ENCODE results near the gene PMVK. TPM values are rescaled to one million over a fixed set of nuclear protein-coding genes. Genes with fewer than 3 reads are reported as not detected.

Gene PMVK
- total and polyA plus RNA-seq, 10 of the 15 experiments (the other 5 are each of a cell fraction or from before 2014, with no cell fraction given): 6.0 to 121 (median 49.4) TPM

DNA sequence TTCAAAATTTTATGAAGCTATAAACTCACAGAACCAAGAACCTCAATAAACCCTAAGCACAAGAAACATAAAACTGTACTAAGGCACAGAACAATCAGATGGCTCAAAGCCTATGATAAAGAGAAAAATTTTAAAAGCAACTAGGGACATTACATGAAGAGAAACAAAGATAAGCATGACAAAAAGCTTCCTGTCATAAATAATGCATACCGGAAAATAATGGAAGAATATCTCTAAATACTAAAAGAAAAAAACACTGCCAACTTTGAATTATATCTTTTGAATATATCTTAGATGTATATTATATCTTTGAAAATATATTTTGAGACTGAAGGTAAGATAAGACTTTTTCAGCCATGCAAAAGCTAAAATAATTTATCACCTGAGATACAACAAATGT lies 45.1 kb downstream of the PMVK start:
- TF ChIP-seq FOXK2 (IDR thresholded peaks at IDR 0.05) (no peak), MTA3 (IDR thresholded peaks at IDR 0.05; ENCODE audit: borderline replicate concordance, low read length) (no peak), NFXL1 (IDR thresholded peaks at IDR 0.05; ENCODE audit: borderline replicate concordance) (no peak), MXI1 (IDR thresholded peaks at IDR 0.05; ENCODE audit: low read depth, low read length) (no peak), NR2C2 (IDR thresholded peaks at IDR 0.05; ENCODE audit: borderline replicate concordance, control insufficient read depth, insufficient read length, low read depth) (no peak), RAD21 (IDR thresholded peaks at IDR 0.05; ENCODE audit: insufficient read depth, low read depth, low read length) (no peak), MEF2A (IDR thresholded peaks at IDR 0.05; ENCODE audit: insufficient read depth, low read depth, low read length) (no peak), DPF2 (IDR thresholded peaks at IDR 0.05) (no peak), SMARCA5 (IDR thresholded peaks at IDR 0.05) (no peak), KAT2A (conservative IDR thresholded peaks at IDR 0.05; ENCODE audit: control insufficient read depth, low read depth, low read length) (no peak), CBX3 (IDR thresholded peaks at IDR 0.05; ENCODE audit: borderline replicate concordance, low read depth) (no peak)
- TF ChIP-seq, protein P1, sequence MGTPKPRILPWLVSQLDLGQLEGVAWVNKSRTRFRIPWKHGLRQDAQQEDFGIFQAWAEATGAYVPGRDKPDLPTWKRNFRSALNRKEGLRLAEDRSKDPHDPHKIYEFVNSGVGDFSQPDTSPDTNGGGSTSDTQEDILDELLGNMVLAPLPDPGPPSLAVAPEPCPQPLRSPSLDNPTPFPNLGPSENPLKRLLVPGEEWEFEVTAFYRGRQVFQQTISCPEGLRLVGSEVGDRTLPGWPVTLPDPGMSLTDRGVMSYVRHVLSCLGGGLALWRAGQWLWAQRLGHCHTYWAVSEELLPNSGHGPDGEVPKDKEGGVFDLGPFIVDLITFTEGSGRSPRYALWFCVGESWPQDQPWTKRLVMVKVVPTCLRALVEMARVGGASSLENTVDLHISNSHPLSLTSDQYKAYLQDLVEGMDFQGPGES (IDR thresholded peaks at IDR 0.05): no peak
- H4K20me1 ChIP-seq (ENCODE audit: control insufficient read depth, insufficient read depth): no peaks in the 10 kb centered on the region
- H3K4me2 ChIP-seq (ENCODE audit: control insufficient read depth, insufficient read depth): no peak overlapping the region
- BruUV-seq (replicated peaks): no TSS peak
- H3K4me1 ChIP-seq (ENCODE audit: control insufficient read depth, insufficient read depth, low read length): peaks cover 4% of the 10 kb centered on the region
- 97% methylated on average over 1 of the region's 1 CpG for WGBS (ENCODE audit: insufficient coverage, insufficient replicate concordance, low lambda C conversion rate, missing lambda C conversion rate)
- H3K27me3 ChIP-seq (replicated peaks in 1 of 2; ENCODE audit: control insufficient read depth in 2 of 2, insufficient read depth in 2 of 2, low read length in 1 of 2): no peaks in the 10 kb centered on the region
- H3K36me3 ChIP-seq (ENCODE audit: control insufficient read depth in 2 of 2, insufficient read depth in 2 of 2, low read length in 1 of 2): no peaks in the 10 kb centered on the region
- no peak overlapping the region for H3K27ac ChIP-seq (ENCODE audit: control insufficient read depth, insufficient read depth)
- no peak overlapping the region for H3K9ac ChIP-seq (ENCODE audit: control insufficient read depth, insufficient read depth, low read length)
- POLR2A ChIA-PET: interaction anchor here (0.7 kb wide), 2 partner anchors 29 to 48 kb away, joined by 3 to 4 read pairs; no protein-coding TSS in a partner anchor
- H2AFZ ChIP-seq (ENCODE audit: control insufficient read depth, low read depth, low read length): no peak overlapping the region
- no peaks in the 10 kb centered on the region for H3K79me2 ChIP-seq (ENCODE audit: control insufficient read depth, insufficient read depth, low read length)
- intact Hi-C loops (cut with micrococcal nuclease; ENCODE audit: unreplicated experiment): no loop called here
- in situ Hi-C loops (cut with MboI): no loop called here
- no peak for FAIRE-seq
- H3K4me3 ChIP-seq: no peak overlapping the region
- no peak for ATAC-seq
- no peaks in the 10 kb centered on the region for H3K9me3 ChIP-seq (replicated peaks; ENCODE audit: control insufficient read depth, insufficient read depth, low read length)
- RAD21 ChIA-PET (ENCODE audit: unreplicated experiment): interaction anchor here (0.8 to 1.6 kb wide), 5 partner anchors 45 to 222 kb away, joined by 3 to 5 read pairs (median 3); partner anchors contain the start of genes ADAM15 and PMVK
- no peak for DNase-seq (ENCODE audit: low read depth, low spot score)
- SMC1A ChIA-PET (ENCODE audit: uncharacterized antibody, unreplicated experiment): interaction anchor here (0.9 to 2.2 kb wide), 6 partner anchors 10 to 222 kb away, joined by 3 to 9 read pairs (median 4); no protein-coding TSS in a partner anchor
- CTCF ChIA-PET: interaction anchor here (0.9 to 2.8 kb wide), 11 partner anchors 10 to 345 kb away, joined by 3 to 10 read pairs (median 5); partner anchors contain the start of gene LENEP
